MM.1S (cell line): Measurements from ENCODE around the gene SNX30.

ENCODE experiments used
- DNase-seq: peaks from one replicate; pipeline ENCODE4 v3.0.0-alpha.2; 2015
- H2AFZ ChIP-seq: fragments of 300-600 bp; sonication (generic); 2 replicates; pipeline ENCODE4 v1.6.0; 2016; ENCODE audit warnings: antibody characterized with exemption, low read length
- H3F3A ChIP-seq: fragments of 300-600 bp; sonication (generic); 2 replicates; pipeline ENCODE4 v1.6.1; 2016; ENCODE audit warnings: mild to moderate bottlenecking, antibody characterized with exemption, low read length, moderate library complexity, mixed read lengths; ENCODE audit not compliant: insufficient read depth
- H3K27ac ChIP-seq: fragments of 300-600 bp; sonication (generic); 2 replicates; pipeline ENCODE4 v1.5.1; 2016; ENCODE audit warnings: mild to moderate bottlenecking, low read length
- H3K27me3 ChIP-seq: fragments of 300-600 bp; sonication (generic); replicated peaks from 2 replicates; pipeline ENCODE4 v1.6.0; 2016; ENCODE audit warnings: low read length; ENCODE audit not compliant: insufficient read depth
- H3K36me3 ChIP-seq: fragments of 300-600 bp; sonication (generic); replicated peaks from 2 replicates; pipeline ENCODE4 v1.6.1; 2016; ENCODE audit warnings: mild to moderate bottlenecking, low read length, mixed read lengths; ENCODE audit not compliant: insufficient read depth
- H3K4me1 ChIP-seq: fragments of 300-600 bp; sonication (generic); 2 replicates; pipeline ENCODE4 v1.6.1; 2016; ENCODE audit warnings: low read length, mixed read lengths
- H3K4me2 ChIP-seq: fragments of 300-600 bp; sonication (generic); 2 replicates; pipeline ENCODE4 v1.6.0; 2016; ENCODE audit warnings: low read depth, low read length
- H3K4me3 ChIP-seq: fragments of 300-600 bp; sonication (generic); 2 replicates; pipeline ENCODE4 v1.5.1; 2016; ENCODE audit warnings: low read length, mixed read lengths
- H3K79me2 ChIP-seq: fragments of 300-600 bp; sonication (generic); 2 replicates; pipeline ENCODE4 v1.6.1; 2016; ENCODE audit warnings: mixed run types, low read length, mixed read lengths
- H3K9ac ChIP-seq: fragments of 300-600 bp; sonication (generic); 2 replicates; pipeline ENCODE4 v1.6.1; 2016; ENCODE audit warnings: low read length, mixed read lengths
- H3K9me2 ChIP-seq: fragments of 300-600 bp; sonication (generic); replicated peaks from 2 replicates; pipeline ENCODE4 v1.6.1; 2016; ENCODE audit warnings: mild to moderate bottlenecking, low read length, mixed read lengths; ENCODE audit not compliant: insufficient read depth
- H3K9me3 ChIP-seq: fragments of 300-600 bp; sonication (generic); replicated peaks from 2 replicates; pipeline ENCODE4 v1.6.1; 2016; ENCODE audit warnings: mild to moderate bottlenecking, low read length, mixed read lengths; ENCODE audit not compliant: insufficient read depth
- H4K20me1 ChIP-seq: fragments of 300-600 bp; sonication (generic); 2 replicates; pipeline ENCODE4 v1.6.1; 2016; ENCODE audit warnings: mild to moderate bottlenecking, low read length, moderate library complexity, mixed read lengths; ENCODE audit not compliant: insufficient read depth
- EZH2 ChIP-seq: fragments of 300-600 bp; sonication (generic); optimal IDR thresholded peaks from 2 replicates; pipeline ENCODE3; 2017; ENCODE audit warnings: low read depth, mild to moderate bottlenecking, antibody characterized with exemption, low read length, mixed read lengths
- EZH2phosphoT487 ChIP-seq: fragments of 300-600 bp; sonication (generic); IDR thresholded peaks from 2 replicates; pipeline ENCODE4 v1.6.1; 2018; ENCODE audit warnings: antibody characterized with exemption, low read length
- TF ChIP-seq, protein P1 (sequence below): fragments of 300-600 bp; sonication (generic); IDR thresholded peaks from 2 replicates; pipeline ENCODE4 v1.5.1; 2016; ENCODE audit warnings: antibody characterized with exemption, low read length, mixed read lengths

Gene SNX30

DNA sequence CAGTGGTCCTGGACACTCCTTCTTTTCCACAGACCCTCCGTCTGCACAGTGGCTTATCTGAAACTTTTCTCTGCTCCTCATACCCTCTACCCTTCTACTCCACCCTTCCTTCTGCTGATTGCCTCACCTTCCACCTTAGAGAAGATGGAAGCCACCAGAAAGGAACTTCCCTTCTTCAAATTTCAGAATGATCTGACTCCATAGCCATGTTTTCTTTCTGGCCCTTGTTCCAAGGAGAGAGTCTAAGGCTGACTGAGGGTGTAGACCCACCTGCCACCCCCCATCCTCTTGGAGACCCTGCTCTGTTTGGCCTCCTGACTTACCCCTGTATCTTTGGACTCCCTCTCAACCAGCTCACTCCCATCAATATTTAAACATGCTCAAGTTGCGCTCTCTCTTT, 7.4 kb downstream of the SNX30 start:
- Histone ChIP-seq H4K20me1 (no peaks in the 10 kb centered on the region), H3K9me2 (no peaks in the 10 kb centered on the region), H3K4me2 (no peak overlapping the region), H2AFZ (no peak overlapping the region), H3K9ac (no peak overlapping the region), H3K79me2 (peaks cover 36% of the 10 kb centered on the region), H3K4me3 (no peak overlapping the region), H3K9me3 (no peaks in the 10 kb centered on the region), H3F3A (no peaks in the 10 kb centered on the region), H3K4me1 (no peaks in the 10 kb centered on the region), H3K27me3 (no peaks in the 10 kb centered on the region), H3K36me3 (no peaks in the 10 kb centered on the region), H3K27ac (no peak overlapping the region)
- TF ChIP-seq EZH2 (no peak), EZH2phosphoT487 (no peak)
- TF ChIP-seq, protein P1, sequence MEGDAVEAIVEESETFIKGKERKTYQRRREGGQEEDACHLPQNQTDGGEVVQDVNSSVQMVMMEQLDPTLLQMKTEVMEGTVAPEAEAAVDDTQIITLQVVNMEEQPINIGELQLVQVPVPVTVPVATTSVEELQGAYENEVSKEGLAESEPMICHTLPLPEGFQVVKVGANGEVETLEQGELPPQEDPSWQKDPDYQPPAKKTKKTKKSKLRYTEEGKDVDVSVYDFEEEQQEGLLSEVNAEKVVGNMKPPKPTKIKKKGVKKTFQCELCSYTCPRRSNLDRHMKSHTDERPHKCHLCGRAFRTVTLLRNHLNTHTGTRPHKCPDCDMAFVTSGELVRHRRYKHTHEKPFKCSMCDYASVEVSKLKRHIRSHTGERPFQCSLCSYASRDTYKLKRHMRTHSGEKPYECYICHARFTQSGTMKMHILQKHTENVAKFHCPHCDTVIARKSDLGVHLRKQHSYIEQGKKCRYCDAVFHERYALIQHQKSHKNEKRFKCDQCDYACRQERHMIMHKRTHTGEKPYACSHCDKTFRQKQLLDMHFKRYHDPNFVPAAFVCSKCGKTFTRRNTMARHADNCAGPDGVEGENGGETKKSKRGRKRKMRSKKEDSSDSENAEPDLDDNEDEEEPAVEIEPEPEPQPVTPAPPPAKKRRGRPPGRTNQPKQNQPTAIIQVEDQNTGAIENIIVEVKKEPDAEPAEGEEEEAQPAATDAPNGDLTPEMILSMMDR: no peak
- DNase-seq: no peak

DNA sequence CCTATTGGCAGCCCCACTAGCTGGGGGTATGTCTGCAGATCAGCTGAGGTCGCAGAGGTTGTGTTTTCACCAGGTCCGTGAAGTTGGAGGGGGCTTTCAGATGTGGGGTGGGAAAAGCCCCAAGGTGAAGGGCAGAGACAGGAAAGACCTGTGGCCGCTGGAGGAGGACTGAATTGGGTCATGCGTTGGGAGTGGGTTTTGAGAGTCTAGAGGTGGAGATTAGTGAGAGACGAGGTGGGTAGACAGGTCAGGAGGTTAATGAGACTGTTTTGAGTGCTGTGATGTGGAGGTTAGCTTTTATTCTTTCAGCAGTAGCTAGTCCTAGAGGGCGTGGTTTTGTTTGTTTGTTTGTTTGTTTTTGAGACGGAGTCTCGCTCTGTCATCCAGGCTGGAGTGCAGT, 10.3 kb downstream of the SNX30 start:
- no peak overlapping the region for H3K9ac ChIP-seq
- DNase-seq: no peak
- H3K4me1 ChIP-seq: no peaks in the 10 kb centered on the region
- H3K4me3 ChIP-seq: no peak overlapping the region
- H3K9me3 ChIP-seq: no peaks in the 10 kb centered on the region
- TF ChIP-seq EZH2 (no peak), EZH2phosphoT487 (no peak)
- TF ChIP-seq, protein P1: no peak
- H3K27ac ChIP-seq: no peak overlapping the region
- no peak overlapping the region for H3K4me2 ChIP-seq
- H3F3A ChIP-seq: no peaks in the 10 kb centered on the region
- H3K27me3 ChIP-seq: no peaks in the 10 kb centered on the region
- H3K79me2 ChIP-seq: peaks cover 24% of the 10 kb centered on the region
- no peaks in the 10 kb centered on the region for H4K20me1 ChIP-seq
- no peaks in the 10 kb centered on the region for H3K9me2 ChIP-seq
- no peaks in the 10 kb centered on the region for H3K36me3 ChIP-seq
- no peak overlapping the region for H2AFZ ChIP-seq

DNA sequence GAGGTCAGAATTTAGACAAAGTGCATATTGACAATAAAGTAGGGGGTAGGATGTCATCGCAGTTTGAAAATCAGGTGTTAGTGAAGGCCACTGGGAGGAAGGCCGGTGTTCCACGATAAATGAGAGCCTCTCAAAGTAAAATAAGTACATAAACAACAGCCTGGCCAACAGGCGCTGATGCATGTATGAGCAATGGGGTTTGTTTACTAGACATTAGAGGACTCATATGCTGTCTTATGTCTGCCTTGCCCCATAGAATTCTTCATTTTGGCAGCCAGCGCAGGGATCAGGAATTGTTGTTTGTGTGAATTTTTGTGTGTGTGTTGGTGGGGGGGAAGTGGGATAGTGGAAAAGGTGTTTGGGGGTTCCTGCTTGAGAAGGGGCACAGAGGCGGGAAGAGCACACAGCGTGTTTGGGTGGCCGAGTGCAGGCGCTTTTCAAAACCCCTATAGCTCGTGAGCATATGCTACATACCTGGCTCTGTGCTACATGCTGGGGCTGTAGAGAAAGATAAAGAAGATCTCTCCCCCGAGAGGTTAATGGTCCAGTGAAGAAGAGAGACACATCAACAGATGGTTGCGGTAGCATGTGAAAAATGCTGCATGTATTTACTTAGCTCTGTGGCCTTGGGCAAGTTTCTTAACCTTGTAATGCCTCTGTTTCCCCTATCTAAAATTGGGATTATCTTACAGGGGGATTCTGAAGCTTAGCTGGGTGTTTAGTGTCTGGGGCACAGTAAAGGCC, 11.5 kb downstream of the SNX30 start:
- H4K20me1 ChIP-seq: no peaks in the 10 kb centered on the region
- no peak overlapping the region for H3K4me2 ChIP-seq

More for the DNA sequence above, 11.5 kb downstream of the SNX30 start:
- DNase-seq: no peak
- Histone ChIP-seq H3K9ac (no peak overlapping the region), H3K9me2 (no peaks in the 10 kb centered on the region), H3K4me3 (no peak overlapping the region), H2AFZ (no peak overlapping the region), H3K27me3 (no peaks in the 10 kb centered on the region), H3K36me3 (no peaks in the 10 kb centered on the region), H3F3A (no peaks in the 10 kb centered on the region), H3K27ac (no peak overlapping the region), H3K79me2 (peaks cover 24% of the 10 kb centered on the region), H3K9me3 (no peaks in the 10 kb centered on the region), H3K4me1 (no peaks in the 10 kb centered on the region)
- TF ChIP-seq EZH2: no peak
- TF ChIP-seq EZH2phosphoT487: no peak
- TF ChIP-seq, protein P1: no peak
